Transverse colon (tissue), 3 donors: ENCODE measurements around the gene CRAT.

Experiments used
- CTCF ChIP-seq, 5 experiments: fragments of 200-600 bp in 3 of 5; fragments of 450-650 bp in 2 of 5; sonication (generic) in 3 of 5; IDR thresholded peaks; 1 replicate in 2 of 5; 2 replicates in 3 of 5; pipeline ENCODE4 v1.5.1; 2016 to 2017; ENCODE audit warnings: antibody characterized with exemption in 5 of 5, inconsistent platforms in 3 of 5, mild to moderate bottlenecking in 2 of 5, moderate library complexity in 1 of 5
- EP300 ChIP-seq: sonication (generic); formaldehyde crosslinking; IDR thresholded peaks from one replicate; pipeline ENCODE4 v1.6.1; 2017; ENCODE audit warnings: antibody characterized with exemption, low read depth
- POLR2A ChIP-seq: fragments of 450-650 bp; IDR thresholded peaks from one replicate; pipeline ENCODE4 v1.6.1; 2016; ENCODE audit warnings: antibody characterized with exemption, mild to moderate bottlenecking, moderate library complexity

GRCh38 chr9:129079829-129080228 is 30.8 kb downstream of the CRAT start:
- TF ChIP-seq CTCF (IDR thresholded peaks at IDR 0.05) = no peak
- no peak for TF ChIP-seq POLR2A
- TF ChIP-seq EP300 = no peak
